Neural cell (in vitro differentiated cells): ENCODE data around the gene VGF. TPM values are rescaled to one million over a fixed set of nuclear protein-coding genes. Genes with fewer than 3 reads are reported as not detected.
A peak's percentile ranks its signal among the peaks of the same experiment; 100 is the strongest.

ENCODE experiments used
- H2AFZ ChIP-seq: fragments of 200-600, 300-800 bp; sonication (generic), shearing (Covaris generic); 2 replicates; pipeline ENCODE4 v1.6.0; 2014; ENCODE audit warnings: low read depth, mild to moderate bottlenecking, antibody characterized with exemption, low read length, moderate library complexity
- H3F3A ChIP-seq: fragments of 200-600 bp; shearing (Covaris generic); 2 replicates; pipeline ENCODE4 v1.6.1; 2016; ENCODE audit warnings: mild to moderate bottlenecking, moderate library complexity, mixed read lengths, antibody characterized with exemption, low read length; ENCODE audit not compliant: insufficient read depth, poor library complexity, severe bottlenecking
- H3K27ac ChIP-seq: fragments of 200-600, 300-800 bp; sonication (generic), shearing (Covaris generic); 2 replicates; pipeline ENCODE4 v1.5.1; 2014; ENCODE audit warnings: mild to moderate bottlenecking, low read length, moderate library complexity
- H3K27me3 ChIP-seq: fragments of 300-800, 200-600 bp; sonication (generic), shearing (Covaris generic); 2 replicates; pipeline ENCODE4 v1.6.0; 2014; ENCODE audit warnings: mild to moderate bottlenecking, low read depth, low read length, moderate library complexity; ENCODE audit not compliant: insufficient read depth
- H3K36me3 ChIP-seq: fragments of 300-800, 200-600 bp; sonication (generic), shearing (Covaris generic); 2 replicates; pipeline ENCODE4 v1.5.1; 2014; ENCODE audit warnings: mild to moderate bottlenecking, antibody characterized with exemption, low read length, moderate library complexity; ENCODE audit not compliant: insufficient read depth
- H3K4me2 ChIP-seq: fragments of 300-800, 200-600 bp; sonication (generic), shearing (Covaris generic); 2 replicates; pipeline ENCODE4 v1.6.0; 2014; ENCODE audit warnings: mild to moderate bottlenecking, low read length
- H3K4me3 ChIP-seq: fragments of 300-800, 200-600 bp; sonication (generic), shearing (Covaris generic); 2 replicates; pipeline ENCODE4 v1.5.1; 2014; ENCODE audit warnings: mild to moderate bottlenecking, low read length, moderate library complexity
- H3K79me2 ChIP-seq: fragments of 200-600 bp; shearing (Covaris generic); replicated peaks from 2 replicates; pipeline ENCODE4 v1.6.0; 2014; ENCODE audit warnings: mild to moderate bottlenecking, low read length, moderate library complexity; ENCODE audit not compliant: insufficient read depth
- H3K9ac ChIP-seq: fragments of 300-800, 200-600 bp; sonication (generic), shearing (Covaris generic); 2 replicates; pipeline ENCODE4 v1.6.1; 2016; ENCODE audit warnings: mild to moderate bottlenecking, low read length, mixed read lengths
- H3K9me2 ChIP-seq: fragments of 200-600 bp; shearing (Covaris generic); 2 replicates; pipeline ENCODE4 v1.6.1; 2016; ENCODE audit warnings: mild to moderate bottlenecking, low read length, mixed read lengths; ENCODE audit not compliant: insufficient read depth
- H3K9me3 ChIP-seq: fragments of 200-600, 300-800 bp; sonication (generic), shearing (Covaris generic); 2 replicates; pipeline ENCODE4 v1.6.1; 2016; ENCODE audit warnings: mild to moderate bottlenecking, mixed run types, low read length, moderate library complexity, mixed read lengths
- H4K20me1 ChIP-seq: fragments of 200-600 bp; shearing (Covaris generic); 2 replicates; pipeline ENCODE4 v1.6.1; 2016; ENCODE audit warnings: mild to moderate bottlenecking, mixed run types; ENCODE audit not compliant: insufficient read depth
- EP300 ChIP-seq: fragments of 450-650 bp; conservative IDR thresholded peaks from 2 replicates; pipeline ENCODE4 v1.6.1; 2014; ENCODE audit warnings: antibody characterized with exemption, mild to moderate bottlenecking, moderate library complexity; ENCODE audit not compliant: poor library complexity, severe bottlenecking
- EZH2 ChIP-seq: fragments of 200-600, 300-800 bp; shearing (Covaris generic), sonication (generic); IDR thresholded peaks from 2 replicates; pipeline ENCODE4 v1.6.1; 2014; ENCODE audit warnings: antibody characterized with exemption, low read length, borderline replicate concordance, mild to moderate bottlenecking; ENCODE audit not compliant: insufficient read depth, poor library complexity, severe bottlenecking
- MXI1 ChIP-seq: fragments of 450-650 bp; conservative IDR thresholded peaks from 2 replicates; pipeline ENCODE4 v1.6.1; 2014; ENCODE audit warnings: antibody characterized with exemption, mild to moderate bottlenecking; ENCODE audit not compliant: poor library complexity, severe bottlenecking
- POLR2AphosphoS5 ChIP-seq: IDR thresholded peaks from 2 replicates; pipeline ENCODE4 v1.6.1; 2012
- RAD21 ChIP-seq: fragments of 450-650 bp; conservative IDR thresholded peaks from 2 replicates; pipeline ENCODE4 v1.6.1; 2014; ENCODE audit warnings: antibody characterized with exemption, mild to moderate bottlenecking, moderate library complexity
- polyA plus RNA-seq: library from polyadenylated mRNA; depleted of rRNA; stranded (reverse); fragments of >200 nt; gene quantifications from 2 replicates; pipeline ENCODE4 v1.2.3, GENCODE V29; 2014
- TF ChIP-seq, protein P1 (sequence below): IDR thresholded peaks from 2 replicates; pipeline ENCODE4 v1.6.1; 2012; ENCODE audit warnings: borderline replicate concordance
- TF ChIP-seq, protein P2 (sequence below): fragments of 450-650 bp; IDR thresholded peaks from 2 replicates; pipeline ENCODE4 v1.5.1; 2014; ENCODE audit warnings: antibody characterized with exemption, mild to moderate bottlenecking, moderate library complexity; ENCODE audit not compliant: poor library complexity, severe bottlenecking

Gene VGF
- polyA plus RNA-seq, 1 donor from 2014 or later, result 39.3 TPM

DNA sequence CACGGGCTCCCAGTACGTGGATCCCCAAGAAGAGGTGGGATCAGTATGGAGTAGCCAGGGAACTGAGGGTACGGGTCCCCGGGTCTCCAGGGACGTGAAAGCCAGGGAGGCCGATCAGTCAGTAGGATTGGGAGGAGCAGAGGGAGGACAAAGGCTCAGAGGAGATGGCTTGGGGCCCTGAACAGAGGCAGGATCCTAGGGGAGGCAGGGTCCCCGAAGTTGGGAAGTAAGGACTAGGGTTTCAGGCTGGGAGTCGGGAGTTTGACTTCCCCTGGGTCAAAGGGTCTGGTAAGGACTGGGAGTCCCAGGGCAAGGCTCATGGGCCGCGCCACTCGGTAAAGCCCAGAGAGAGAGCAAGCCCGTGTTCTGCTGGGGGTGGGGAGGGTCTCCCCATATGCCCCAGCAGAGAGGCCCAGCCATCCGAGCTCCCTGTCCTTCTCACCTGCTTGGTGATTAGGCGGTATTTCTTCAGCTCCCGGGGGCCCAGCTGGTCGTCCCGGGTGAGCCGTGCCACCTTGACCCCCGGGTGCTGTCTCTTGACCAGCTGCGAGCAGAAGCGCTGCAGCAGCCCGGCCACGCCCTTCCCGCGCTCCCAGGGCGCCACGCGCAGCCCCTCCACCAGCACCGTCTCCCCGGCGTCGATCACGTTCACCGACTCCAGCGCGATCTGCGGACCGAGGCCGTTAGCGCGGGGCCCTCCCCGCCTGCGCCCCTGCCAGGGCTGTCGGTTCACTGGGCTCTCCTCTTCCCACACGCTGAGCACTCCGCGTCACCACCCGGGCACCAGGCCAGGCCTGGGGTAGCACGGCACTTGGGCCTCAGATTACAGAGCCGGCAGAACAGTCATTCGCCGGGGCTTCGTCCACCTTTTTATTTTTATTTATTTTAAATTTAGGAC, 7.7 kb upstream of the VGF start:
- Histone ChIP-seq H3K27me3 (peaks cover 84% of the 10 kb centered on the region), H3K4me2 (no peak overlapping the region), H4K20me1 (no peaks in the 10 kb centered on the region), H3K79me2 (no peaks in the 10 kb centered on the region), H3F3A (no peaks in the 10 kb centered on the region), H3K9ac (peak overlapping the region; percentile 36), H3K9me2 (no peaks in the 10 kb centered on the region), H3K9me3 (no peaks in the 10 kb centered on the region), H3K4me3 (peak overlapping the region; percentile 59), H3K27ac (no peak overlapping the region), H2AFZ (no peak overlapping the region), H3K36me3 (no peaks in the 10 kb centered on the region)
- TF ChIP-seq RAD21 (no peak), MXI1 (no peak)
- TF ChIP-seq, protein P1, sequence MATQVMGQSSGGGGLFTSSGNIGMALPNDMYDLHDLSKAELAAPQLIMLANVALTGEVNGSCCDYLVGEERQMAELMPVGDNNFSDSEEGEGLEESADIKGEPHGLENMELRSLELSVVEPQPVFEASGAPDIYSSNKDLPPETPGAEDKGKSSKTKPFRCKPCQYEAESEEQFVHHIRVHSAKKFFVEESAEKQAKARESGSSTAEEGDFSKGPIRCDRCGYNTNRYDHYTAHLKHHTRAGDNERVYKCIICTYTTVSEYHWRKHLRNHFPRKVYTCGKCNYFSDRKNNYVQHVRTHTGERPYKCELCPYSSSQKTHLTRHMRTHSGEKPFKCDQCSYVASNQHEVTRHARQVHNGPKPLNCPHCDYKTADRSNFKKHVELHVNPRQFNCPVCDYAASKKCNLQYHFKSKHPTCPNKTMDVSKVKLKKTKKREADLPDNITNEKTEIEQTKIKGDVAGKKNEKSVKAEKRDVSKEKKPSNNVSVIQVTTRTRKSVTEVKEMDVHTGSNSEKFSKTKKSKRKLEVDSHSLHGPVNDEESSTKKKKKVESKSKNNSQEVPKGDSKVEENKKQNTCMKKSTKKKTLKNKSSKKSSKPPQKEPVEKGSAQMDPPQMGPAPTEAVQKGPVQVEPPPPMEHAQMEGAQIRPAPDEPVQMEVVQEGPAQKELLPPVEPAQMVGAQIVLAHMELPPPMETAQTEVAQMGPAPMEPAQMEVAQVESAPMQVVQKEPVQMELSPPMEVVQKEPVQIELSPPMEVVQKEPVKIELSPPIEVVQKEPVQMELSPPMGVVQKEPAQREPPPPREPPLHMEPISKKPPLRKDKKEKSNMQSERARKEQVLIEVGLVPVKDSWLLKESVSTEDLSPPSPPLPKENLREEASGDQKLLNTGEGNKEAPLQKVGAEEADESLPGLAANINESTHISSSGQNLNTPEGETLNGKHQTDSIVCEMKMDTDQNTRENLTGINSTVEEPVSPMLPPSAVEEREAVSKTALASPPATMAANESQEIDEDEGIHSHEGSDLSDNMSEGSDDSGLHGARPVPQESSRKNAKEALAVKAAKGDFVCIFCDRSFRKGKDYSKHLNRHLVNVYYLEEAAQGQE, result no peak

DNA sequence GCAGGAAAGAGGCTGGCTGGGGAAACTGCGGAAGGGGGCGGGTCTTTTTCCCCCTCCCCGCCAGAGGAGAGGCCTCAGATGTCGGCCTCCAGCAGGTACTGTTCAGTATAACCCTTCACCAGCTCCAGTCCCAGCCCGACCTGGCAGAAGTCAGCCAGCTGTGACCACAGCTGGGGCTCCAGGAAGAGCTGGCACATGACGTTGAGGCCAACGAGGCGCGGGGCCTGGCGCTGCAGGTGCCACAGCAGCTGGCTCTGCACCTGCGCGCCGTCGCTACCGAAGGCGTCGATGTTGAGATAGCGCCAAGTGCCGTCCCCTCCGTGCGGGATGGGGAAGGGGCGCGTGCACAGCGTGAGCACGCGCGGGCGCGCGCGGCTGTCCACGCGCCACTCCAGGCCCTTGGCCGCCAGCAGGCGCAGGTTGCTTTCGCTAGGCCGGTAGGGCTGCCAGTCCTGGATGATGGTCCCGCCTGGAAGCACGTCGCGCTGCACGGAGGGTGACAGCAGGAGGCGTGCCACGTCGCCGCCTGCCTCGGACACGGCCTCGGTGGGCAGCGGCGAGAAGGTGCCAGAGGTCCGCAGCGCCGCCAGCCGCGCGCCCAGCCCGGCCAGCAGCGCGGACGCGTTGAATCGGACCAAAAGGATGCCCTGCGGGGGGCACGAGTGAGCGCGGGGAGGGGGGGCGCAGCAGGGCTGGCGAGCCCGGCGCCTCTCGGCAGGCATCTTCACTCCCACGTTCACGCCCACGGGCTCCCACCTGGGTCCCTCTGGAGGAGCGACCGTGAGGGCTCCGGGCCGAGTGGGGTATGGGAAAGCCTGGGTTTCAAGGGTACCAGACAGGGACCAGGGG, 6.9 kb upstream of the VGF start:
- Histone ChIP-seq H3K4me3 (peak overlapping the region; percentile 59), H3K9me3 (no peaks in the 10 kb centered on the region), H3K27me3 (peaks cover 90% of the 10 kb centered on the region), H3K79me2 (no peaks in the 10 kb centered on the region), H2AFZ (no peak overlapping the region), H3K9ac (peak overlapping the region; percentile 36), H3F3A (no peaks in the 10 kb centered on the region), H3K4me2 (no peak overlapping the region), H4K20me1 (no peaks in the 10 kb centered on the region), H3K27ac (no peak overlapping the region), H3K36me3 (no peaks in the 10 kb centered on the region), H3K9me2 (no peaks in the 10 kb centered on the region)
- TF ChIP-seq EZH2 (no peak), POLR2AphosphoS5 (peak; percentile 16), EP300 (no peak), MXI1 (peak; percentile 26)
- TF ChIP-seq, protein P2, sequence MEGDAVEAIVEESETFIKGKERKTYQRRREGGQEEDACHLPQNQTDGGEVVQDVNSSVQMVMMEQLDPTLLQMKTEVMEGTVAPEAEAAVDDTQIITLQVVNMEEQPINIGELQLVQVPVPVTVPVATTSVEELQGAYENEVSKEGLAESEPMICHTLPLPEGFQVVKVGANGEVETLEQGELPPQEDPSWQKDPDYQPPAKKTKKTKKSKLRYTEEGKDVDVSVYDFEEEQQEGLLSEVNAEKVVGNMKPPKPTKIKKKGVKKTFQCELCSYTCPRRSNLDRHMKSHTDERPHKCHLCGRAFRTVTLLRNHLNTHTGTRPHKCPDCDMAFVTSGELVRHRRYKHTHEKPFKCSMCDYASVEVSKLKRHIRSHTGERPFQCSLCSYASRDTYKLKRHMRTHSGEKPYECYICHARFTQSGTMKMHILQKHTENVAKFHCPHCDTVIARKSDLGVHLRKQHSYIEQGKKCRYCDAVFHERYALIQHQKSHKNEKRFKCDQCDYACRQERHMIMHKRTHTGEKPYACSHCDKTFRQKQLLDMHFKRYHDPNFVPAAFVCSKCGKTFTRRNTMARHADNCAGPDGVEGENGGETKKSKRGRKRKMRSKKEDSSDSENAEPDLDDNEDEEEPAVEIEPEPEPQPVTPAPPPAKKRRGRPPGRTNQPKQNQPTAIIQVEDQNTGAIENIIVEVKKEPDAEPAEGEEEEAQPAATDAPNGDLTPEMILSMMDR, result peak; percentile 34
